Endodermal cell (in vitro differentiated cells): ENCODE data around the gene NEDD8. TPM values are rescaled to one million over a fixed set of nuclear protein-coding genes. Genes with fewer than 3 reads are reported as not detected.
"Not testable (repeated sequence)": the region's sequence is repeated elsewhere in the genome, so short reads cannot be mapped to it uniquely, and the experiment has no call there.

Experiments
- DNase-seq: peaks from one replicate; pipeline ENCODE4 v3.0.0-alpha.2; 2017
- H3K27ac ChIP-seq: 2 replicates; pipeline ENCODE4 v1.5.1; 2013; ENCODE audit warnings: mild to moderate bottlenecking, low read depth, low read length, moderate library complexity
- H3K27me3 ChIP-seq: 2 replicates; pipeline ENCODE4 v1.6.1; 2013; ENCODE audit warnings: mild to moderate bottlenecking, low read length, moderate library complexity; ENCODE audit not compliant: insufficient read depth, control insufficient read depth, poor library complexity, severe bottlenecking
- H3K36me3 ChIP-seq: 2 replicates; pipeline ENCODE4 v1.7.0; 2013; ENCODE audit warnings: mild to moderate bottlenecking, low read length, moderate library complexity; ENCODE audit not compliant: control insufficient read depth, insufficient read depth
- H3K4me1 ChIP-seq: one replicate; pipeline ENCODE4 v1.7.0; 2013; ENCODE audit warnings: low read length; ENCODE audit not compliant: control insufficient read depth, insufficient read depth
- H3K4me3 ChIP-seq: 2 replicates; pipeline ENCODE4 v1.5.1; 2013; ENCODE audit warnings: mild to moderate bottlenecking, low read length, moderate library complexity
- H3K9ac ChIP-seq: 2 replicates; pipeline ENCODE4 v1.6.1; 2013; ENCODE audit warnings: mild to moderate bottlenecking, low read length, moderate library complexity; ENCODE audit not compliant: poor library complexity, severe bottlenecking; ENCODE audit errors: extremely low read depth
- H3K9me3 ChIP-seq: 2 replicates; pipeline ENCODE4 v1.6.1; 2013; ENCODE audit warnings: mild to moderate bottlenecking, low read length, moderate library complexity; ENCODE audit not compliant: control insufficient read depth
- H3K27ac Mint-ChIP-seq: 2 replicates; pipeline ENCODE4 v1.8.0; 2020; ENCODE audit warnings: mixed read lengths
- H3K27me3 Mint-ChIP-seq: 2 replicates; pipeline ENCODE4 v1.8.0; 2021; ENCODE audit warnings: mild to moderate bottlenecking, mixed read lengths; ENCODE audit not compliant: insufficient read depth
- H3K36me3 Mint-ChIP-seq: 2 replicates; pipeline ENCODE4 v1.8.0; 2020; ENCODE audit warnings: low read depth, mixed read lengths
- H3K4me1 Mint-ChIP-seq: 2 replicates; pipeline ENCODE4 v1.8.0; 2020; ENCODE audit warnings: mixed read lengths
- H3K4me3 Mint-ChIP-seq: 2 replicates; pipeline ENCODE4 v1.8.0; 2020; ENCODE audit warnings: mild to moderate bottlenecking, moderate library complexity, mixed read lengths
- H3K9me3 Mint-ChIP-seq: 2 replicates; pipeline ENCODE4 v1.8.0; 2020; ENCODE audit warnings: mild to moderate bottlenecking, mixed read lengths
- CTCF ChIP-seq: fragments of 200-600 bp; sonication (generic); conservative IDR thresholded peaks from 2 replicates; pipeline ENCODE4 v1.5.0; 2021; ENCODE audit warnings: antibody characterized with exemption, mild to moderate bottlenecking
- WGBS, 2 experiments: methylation state at CpG; one replicate each; pipeline versions ENCODE4 v1.1.5 to v1.1.7; 2013; ENCODE audit warnings: missing lambda C conversion rate in 2 of 2, mixed read lengths in 1 of 2; ENCODE audit not compliant: insufficient coverage in 1 of 2, insufficient read length in 1 of 2; 5-methylcytosine and 5-hydroxymethylcytosine counted together
- total RNA-seq, 2 donors: library from RNA; stranded (reverse); fragmentation: NEBNext Ultra II Directional in 1 of 2; extraction: Animal tissue kit (Norgen Biotek cat#: 25700) in 1 of 2; gene quantifications; 2 replicates in 1 of 2; 3 replicates in 1 of 2; pipeline ENCODE4 v1.2.1, GENCODE V29; 2021

Gene NEDD8
- total RNA-seq, 2 donors from 2014 or later, result 210 to 267 TPM

- Histone ChIP-seq H3K4me3 (no peak overlapping the region), H3K27me3 (no peaks in the 10 kb centered on the region), H3K9ac (no peak overlapping the region), H3K4me1 (no peaks in the 10 kb centered on the region), H3K27ac (no peak overlapping the region), H3K36me3 (no peaks in the 10 kb centered on the region), H3K9me3 (no peaks in the 10 kb centered on the region)
- no peak overlapping the region for H3K27ac Mint-ChIP-seq
- peaks cover 16% of the 10 kb centered on the region for H3K27me3 Mint-ChIP-seq
- H3K4me3 Mint-ChIP-seq, result no peak overlapping the region
- DNase-seq, result no peak
- peaks cover 2% of the 10 kb centered on the region for H3K36me3 Mint-ChIP-seq
- H3K9me3 Mint-ChIP-seq, result no peaks in the 10 kb centered on the region
- TF ChIP-seq CTCF, result no peak
- whole genome bisulfite sequencing, 2 experiments, result 76 to 79% methylated on average over 11 to 13 of the region's 13 CpGs
- H3K4me1 Mint-ChIP-seq, result no peaks in the 10 kb centered on the region
Measured at GRCh38 chr14:24249230-24250021, 17.3 kb upstream of the NEDD8 start.

- Histone ChIP-seq H3K4me1 (no peaks in the 10 kb centered on the region), H3K27me3 (no peaks in the 10 kb centered on the region), H3K36me3 (no peaks in the 10 kb centered on the region), H3K27ac (no peak overlapping the region), H3K9me3 (no peaks in the 10 kb centered on the region), H3K9ac (no peak overlapping the region), H3K4me3 (no peak overlapping the region)
- no peak for TF ChIP-seq CTCF
- no peak overlapping the region for H3K4me3 Mint-ChIP-seq
- DNase-seq, result no peak
- H3K27ac Mint-ChIP-seq, result no peak overlapping the region
- H3K36me3 Mint-ChIP-seq, result no peaks in the 10 kb centered on the region
- no peaks in the 10 kb centered on the region for H3K9me3 Mint-ChIP-seq
- H3K27me3 Mint-ChIP-seq, result peaks cover 18% of the 10 kb centered on the region
- H3K4me1 Mint-ChIP-seq, result peaks cover 3% of the 10 kb centered on the region
- 84 to 88% methylated on average over 5 to 7 of the region's 7 CpGs for WGBS, 2 experiments
Measured at GRCh38 chr14:24247422-24247821, 15.3 kb upstream of the NEDD8 start.

- no peak overlapping the region for H3K4me3 ChIP-seq
- Mint-ChIP-seq H3K36me3 (no peaks in the 10 kb centered on the region), H3K4me3 (no peak overlapping the region), H3K4me1 (peaks cover 3% of the 10 kb centered on the region), H3K27ac (no peak overlapping the region), H3K27me3 (peaks cover 18% of the 10 kb centered on the region), H3K9me3 (no peaks in the 10 kb centered on the region)
- no peaks in the 10 kb centered on the region for H3K4me1 ChIP-seq
- DNase-seq, result no peak
- no peaks in the 10 kb centered on the region for H3K9me3 ChIP-seq
- no peaks in the 10 kb centered on the region for H3K27me3 ChIP-seq
- H3K9ac ChIP-seq, result no peak overlapping the region
- no peaks in the 10 kb centered on the region for H3K36me3 ChIP-seq
- H3K27ac ChIP-seq, result no peak overlapping the region
- 83 to 93% methylated on average over 3 of the region's 3 CpGs for WGBS, 2 experiments
- no peak for TF ChIP-seq CTCF
Measured at GRCh38 chr14:24246765-24247212, 14.6 kb upstream of the NEDD8 start.

GRCh38 chr14:24245350-24245749 lies 13.2 kb upstream of the NEDD8 start:
- H3K4me1 ChIP-seq, H3K27ac Mint-ChIP-seq, H3K4me3 ChIP-seq, H3K9me3 Mint-ChIP-seq, H3K9ac ChIP-seq, H3K4me1 Mint-ChIP-seq, DNase-seq, H3K27ac ChIP-seq, H3K9me3 ChIP-seq, H3K27me3 ChIP-seq, H3K36me3 Mint-ChIP-seq, H3K4me3 Mint-ChIP-seq, H3K36me3 ChIP-seq: not testable (repeated sequence)
- peaks cover 18% of the 10 kb centered on the region for H3K27me3 Mint-ChIP-seq
- WGBS, 2 experiments, result 93 to 97% methylated on average over 6 to 11 of the region's 11 CpGs
